T-cell (primary cell): ENCODE data around the gene ST6GALNAC3. TPM values are rescaled to one million over a fixed set of nuclear protein-coding genes. Genes with fewer than 3 reads are reported as not detected.
A peak's percentile ranks its signal among the peaks of the same experiment; 100 is the strongest.

ENCODE experiments used
- ATAC-seq, 4 experiments: fragments of 200-7000 bp in 3 of 4; fragments of 150-1000 bp in 1 of 4; cut with Tn5 transposase; replicated peaks in 1 of 4; 1 replicate in 3 of 4; 2 replicates in 1 of 4; pipeline ENCODE4 v1.10.0; 2021; ENCODE audit warnings: moderate library complexity in 3 of 4, mild to moderate bottlenecking in 2 of 4, moderate number of reproducible peaks in 1 of 4
- CTCF ChIA-PET, 2 donors: fragments of 300-600 bp; sonication (Branson Sonifier 250); formaldehyde crosslinking; loops; one replicate each; lab custom pipeline; 2022; ENCODE audit warnings: antibody characterized with exemption in 2 of 2; lab: Charles Lee
- POLR2A ChIA-PET, 2 donors: fragments of 300-600 bp; sonication (Branson Sonifier 250); formaldehyde crosslinking; loops; one replicate each; lab custom pipeline; 2022; ENCODE audit warnings: antibody characterized with exemption in 2 of 2; lab: Charles Lee
- DNase-seq, 35 experiments: peaks; one replicate each; pipeline versions ENCODE4 v3.0.0 to v3.0.0-alpha.2; 2013 to 2023
- H3K27ac ChIP-seq: one replicate; pipeline ENCODE4 v1.5.1; 2013; ENCODE audit warnings: low read length
- H3K27me3 ChIP-seq, 2 experiments: replicated peaks in 1 of 2; 1 replicate in 1 of 2; 2 replicates in 1 of 2; pipeline versions ENCODE4 v1.6.1 to v1.7.0; 2013; ENCODE audit warnings: low read length in 1 of 2, mixed read lengths in 1 of 2; ENCODE audit not compliant: control insufficient read depth in 2 of 2, insufficient read depth in 2 of 2; ENCODE audit errors: extremely low read depth in 1 of 2
- H3K36me3 ChIP-seq, 2 donors: 1 replicate in 1 of 2; 2 replicates in 1 of 2; pipeline versions ENCODE4 v1.6.1 to v1.7.0; 2013; ENCODE audit warnings: low read length in 1 of 2; ENCODE audit not compliant: control insufficient read depth in 2 of 2, insufficient read depth in 1 of 2; ENCODE audit errors: extremely low read depth in 1 of 2
- H3K4me1 ChIP-seq, 2 experiments: 1 replicate in 1 of 2; 2 replicates in 1 of 2; pipeline versions ENCODE4 v1.6.1 to v1.7.0; 2013; ENCODE audit warnings: low read length in 2 of 2, mixed read lengths in 1 of 2; ENCODE audit not compliant: insufficient read depth in 2 of 2, control insufficient read depth in 1 of 2; ENCODE audit errors: extremely low read depth in 1 of 2
- H3K4me3 ChIP-seq, 2 donors: 1 replicate in 1 of 2; 2 replicates in 1 of 2; pipeline versions ENCODE4 v1.5.1 to v1.7.0; 2013; ENCODE audit warnings: mild to moderate bottlenecking in 2 of 2, low read length in 1 of 2, moderate library complexity in 1 of 2; ENCODE audit not compliant: control insufficient read depth in 1 of 2; ENCODE audit errors: extremely low read depth in 1 of 2
- H3K9me3 ChIP-seq: 2 replicates; pipeline ENCODE4 v1.7.0; 2013
- H3K27ac Mint-ChIP-seq, 2 donors: one replicate each; pipeline ENCODE4 v1.8.0; 2020 to 2021; ENCODE audit warnings: mild to moderate bottlenecking in 2 of 2, mixed read lengths in 2 of 2
- H3K27me3 Mint-ChIP-seq, 2 donors: one replicate each; pipeline ENCODE4 v1.8.0; 2021 to 2022; ENCODE audit warnings: mixed read lengths in 2 of 2
- H3K36me3 Mint-ChIP-seq: one replicate; pipeline ENCODE4 v1.8.0; 2021; ENCODE audit warnings: mixed read lengths
- H3K4me1 Mint-ChIP-seq, 3 donors: one replicate each; pipeline ENCODE4 v1.8.0; 2020 to 2022; ENCODE audit warnings: mixed read lengths in 3 of 3, mild to moderate bottlenecking in 1 of 3
- H3K4me3 Mint-ChIP-seq, 3 donors: one replicate each; pipeline ENCODE4 v1.8.0; 2020 to 2022; ENCODE audit warnings: mild to moderate bottlenecking in 3 of 3, mixed read lengths in 3 of 3, moderate library complexity in 3 of 3
- H3K9me3 Mint-ChIP-seq, 3 donors: one replicate each; pipeline ENCODE4 v1.8.0; 2020 to 2022; ENCODE audit warnings: mixed read lengths in 3 of 3
- WGBS: methylation state at CpG from one replicate; pipeline ENCODE4 v1.1.5; 2013; ENCODE audit warnings: missing lambda C conversion rate; ENCODE audit not compliant: insufficient coverage; 5-methylcytosine and 5-hydroxymethylcytosine counted together
- total RNA-seq, 35 experiments: library from RNA in 6 of 35; stranded (reverse) in 6 of 35; fragments of 120-200 nt in 1 of 35; gene quantifications; one replicate each; pipeline versions ENCODE4 v1.2.1 to v1.2.4 and lab custom pipeline; 2013 to 2026

The ST6GALNAC3 gene
- total RNA-seq, 5 donors from 2014 or later (not counting 1 experiment from before 2014, with no cell fraction given): 0.33 to 6.6 (median 1.5) TPM

- ChIA-PET POLR2A (no interaction called here), CTCF (interaction anchor here in 1 of 2 donors (0.6 kb wide), 1 partner anchor 61 kb away, joined by 3 read pairs; no protein-coding TSS in a partner anchor)
- H3K4me3 ChIP-seq: no peak overlapping the region
- Mint-ChIP-seq H3K27me3 (no peaks in the 10 kb centered on the region), H3K36me3 (no peaks in the 10 kb centered on the region), H3K4me1 (peaks cover 55 to 68% (median 60%) of the 10 kb centered on the region in 3 donors), H3K4me3 (peak overlapping the region in 1 of 3 donors; percentile 40), H3K9me3 (no peaks in the 10 kb centered on the region), H3K27ac (peak overlapping the region; percentile 33 to 89)
- no peaks in the 10 kb centered on the region for H3K36me3 ChIP-seq
- peak; percentile 71 to 77 (median 74) for ATAC-seq
- H3K4me1 ChIP-seq: peaks cover 37 to 65% of the 10 kb centered on the region in 2 experiments
- DNase-seq: peak in 24 of 35 experiments; percentile 5 to 64 (median 30)
- no peak overlapping the region for H3K27ac ChIP-seq
- H3K27me3 ChIP-seq: no peaks in the 10 kb centered on the region
- WGBS: no CpG with 5 or more reads among the region's 4 CpGs
- no peaks in the 10 kb centered on the region for H3K9me3 ChIP-seq
Measured at GRCh38 chr1:76285578-76286135, 211.1 kb downstream of the ST6GALNAC3 start.

GRCh38 chr1:76287917-76288316, 213.4 kb downstream of the ST6GALNAC3 start:
- Histone ChIP-seq H3K9me3 (no peaks in the 10 kb centered on the region), H3K27ac (no peak overlapping the region), H3K36me3 (no peaks in the 10 kb centered on the region), H3K4me1 (peaks cover 52 to 80% of the 10 kb centered on the region in 2 experiments), H3K4me3 (no peak overlapping the region), H3K27me3 (no peaks in the 10 kb centered on the region)
- WGBS: no CpG with 5 or more reads among the region's 2 CpGs
- H3K27ac Mint-ChIP-seq: peak overlapping the region in 1 of 2 donors; percentile 89
- no peak for DNase-seq
- no peaks in the 10 kb centered on the region for H3K9me3 Mint-ChIP-seq
- peaks cover 69 to 81% (median 76%) of the 10 kb centered on the region in 3 donors for H3K4me1 Mint-ChIP-seq
- ATAC-seq: no peak
- CTCF ChIA-PET: interaction anchor here in 1 of 2 donors (0.7 kb wide), 1 partner anchor 10 kb away, joined by 3 read pairs; no protein-coding TSS in a partner anchor
- H3K4me3 Mint-ChIP-seq: no peak overlapping the region
- H3K27me3 Mint-ChIP-seq: no peaks in the 10 kb centered on the region
- POLR2A ChIA-PET: interaction anchor here in 1 of 2 donors (0.7 kb wide), 1 partner anchor 15 kb away, joined by 3 read pairs; no protein-coding TSS in a partner anchor
- no peaks in the 10 kb centered on the region for H3K36me3 Mint-ChIP-seq

- H3K27me3 ChIP-seq: no peaks in the 10 kb centered on the region
- H3K4me1 ChIP-seq: peaks cover 52 to 85% of the 10 kb centered on the region in 2 experiments
- peak overlapping the region; percentile 73 to 88 for H3K27ac Mint-ChIP-seq
- H3K4me3 ChIP-seq: no peak overlapping the region
- no peak overlapping the region for H3K27ac ChIP-seq
- no peaks in the 10 kb centered on the region for H3K9me3 ChIP-seq
- H3K9me3 Mint-ChIP-seq: no peaks in the 10 kb centered on the region
- POLR2A ChIA-PET: no interaction called here
- ATAC-seq: peak in 2 of 4 experiments; percentile 19 to 65
- CTCF ChIA-PET: no interaction called here
- no peaks in the 10 kb centered on the region for H3K36me3 Mint-ChIP-seq
- 20% methylated on average over 1 of the region's 5 CpGs for WGBS
- no peak for DNase-seq
- H3K4me3 Mint-ChIP-seq: peak overlapping the region in 1 of 3 donors; percentile 68
- H3K4me1 Mint-ChIP-seq: peaks cover 79 to 90% (median 87%) of the 10 kb centered on the region in 3 donors
- no peaks in the 10 kb centered on the region for H3K36me3 ChIP-seq
- H3K27me3 Mint-ChIP-seq: no peaks in the 10 kb centered on the region
Measured at GRCh38 chr1:76288758-76289483, 214.4 kb downstream of the ST6GALNAC3 start.

- DNase-seq: no peak
- H3K4me3 ChIP-seq: no peak overlapping the region
- Mint-ChIP-seq H3K36me3 (no peaks in the 10 kb centered on the region), H3K4me1 (peaks cover 84 to 90% (median 90%) of the 10 kb centered on the region in 3 donors), H3K27ac (peak overlapping the region in 1 of 2 donors; percentile 88), H3K9me3 (no peaks in the 10 kb centered on the region), H3K4me3 (peak overlapping the region in 1 of 3 donors; percentile 68), H3K27me3 (no peaks in the 10 kb centered on the region)
- no peak overlapping the region for H3K27ac ChIP-seq
- peak in 1 of 4 experiments; percentile 12 for ATAC-seq
- ChIA-PET CTCF (no interaction called here), POLR2A (no interaction called here)
- WGBS: no CpG with 5 or more reads among the region's 2 CpGs
- no peaks in the 10 kb centered on the region for H3K27me3 ChIP-seq
- peaks cover 51 to 81% of the 10 kb centered on the region in 2 experiments for H3K4me1 ChIP-seq
- H3K36me3 ChIP-seq: no peaks in the 10 kb centered on the region
- no peaks in the 10 kb centered on the region for H3K9me3 ChIP-seq
Measured at GRCh38 chr1:76289692-76290091, 215.1 kb downstream of the ST6GALNAC3 start.

- Mint-ChIP-seq H3K9me3 (no peaks in the 10 kb centered on the region), H3K36me3 (no peaks in the 10 kb centered on the region), H3K4me1 (peaks cover 85 to 90% (median 90%) of the 10 kb centered on the region in 3 donors), H3K4me3 (peak overlapping the region in 1 of 3 donors; percentile 68), H3K27me3 (no peaks in the 10 kb centered on the region), H3K27ac (peak overlapping the region; percentile 10 to 88)
- ATAC-seq (no peak), DNase-seq (no peak)
- Histone ChIP-seq H3K4me1 (peaks cover 45 to 78% of the 10 kb centered on the region in 2 experiments), H3K36me3 (no peaks in the 10 kb centered on the region), H3K4me3 (no peak overlapping the region), H3K27me3 (no peaks in the 10 kb centered on the region), H3K27ac (no peak overlapping the region), H3K9me3 (no peaks in the 10 kb centered on the region)
- ChIA-PET CTCF (no interaction called here), POLR2A (no interaction called here)
- no CpG with 5 or more reads among the region's 2 CpGs for WGBS
Measured at GRCh38 chr1:76290271-76290670, 215.7 kb downstream of the ST6GALNAC3 start.

GRCh38 chr1:76291191-76291590, 216.6 kb downstream of the ST6GALNAC3 start:
- Mint-ChIP-seq H3K27ac (peak overlapping the region in 1 of 2 donors; percentile 88), H3K4me3 (no peak overlapping the region), H3K9me3 (no peaks in the 10 kb centered on the region), H3K4me1 (peaks cover 85 to 91% (median 90%) of the 10 kb centered on the region in 3 donors), H3K27me3 (no peaks in the 10 kb centered on the region), H3K36me3 (no peaks in the 10 kb centered on the region)
- H3K27ac ChIP-seq: no peak overlapping the region
- H3K4me3 ChIP-seq: no peak overlapping the region
- peaks cover 38 to 77% of the 10 kb centered on the region in 2 experiments for H3K4me1 ChIP-seq
- ChIA-PET POLR2A (no interaction called here), CTCF (no interaction called here)
- no peak for ATAC-seq
- H3K36me3 ChIP-seq: no peaks in the 10 kb centered on the region
- no peaks in the 10 kb centered on the region for H3K9me3 ChIP-seq
- no peaks in the 10 kb centered on the region for H3K27me3 ChIP-seq
- WGBS: 91% methylated on average over 7 of the region's 13 CpGs
- DNase-seq: no peak
